HFF-Myc (cell line): ENCODE data around the gene AHCY.
"Not testable (repeated sequence)": the region's sequence is repeated elsewhere in the genome, so short reads cannot be mapped to it uniquely, and the experiment has no call there.

Source experiments
- DNase-seq: peaks from one replicate; pipeline ENCODE4 v3.0.0-alpha.2; 2011; ENCODE audit warnings: low read depth; ENCODE audit errors: extremely low read depth
- H3K4me3 ChIP-seq: replicated peaks from 2 replicates; pipeline ENCODE4 v1.5.1; 2011; ENCODE audit warnings: low read depth, mild to moderate bottlenecking, control low read depth, low read length
- CTCF ChIP-seq: IDR thresholded peaks from 2 replicates; pipeline ENCODE4 v1.5.1; 2012; ENCODE audit warnings: mild to moderate bottlenecking, low read depth, low read length, control low read depth; ENCODE audit errors: missing control alignments

AHCY gene

GRCh38 chr20:34343458-34344211 is 40.5 kb upstream of the AHCY start:
- TF ChIP-seq CTCF = no peak
- no peak for DNase-seq
- H3K4me3 ChIP-seq = no peak overlapping the region

GRCh38 chr20:34341199-34341598 is 38.0 kb upstream of the AHCY start:
- not testable (repeated sequence) for H3K4me3 ChIP-seq, DNase-seq

- H3K4me3 ChIP-seq, DNase-seq: not testable (repeated sequence)
Measured at GRCh38 chr20:34340726-34341125, 37.6 kb upstream of the AHCY start.

- no peak for TF ChIP-seq CTCF
- H3K4me3 ChIP-seq = no peak overlapping the region
- no peak for DNase-seq
Measured at GRCh38 chr20:34337982-34338726, 35.0 kb upstream of the AHCY start.

- H3K4me3 ChIP-seq = no peak overlapping the region
- DNase-seq = no peak
- TF ChIP-seq CTCF = no peak
Measured at GRCh38 chr20:34337544-34337943, 34.4 kb upstream of the AHCY start.

- no peak for DNase-seq
- no peak overlapping the region for H3K4me3 ChIP-seq
- no peak for TF ChIP-seq CTCF
Measured at GRCh38 chr20:34334654-34335407, 31.7 kb upstream of the AHCY start.

- no peak overlapping the region for H3K4me3 ChIP-seq
- TF ChIP-seq CTCF = no peak
- DNase-seq = no peak
Measured at GRCh38 chr20:34333786-34334185, 30.6 kb upstream of the AHCY start.
